ENCODE data around the gene SPSB4. TPM values are rescaled to one million over a fixed set of nuclear protein-coding genes. Genes with fewer than 3 reads are reported as not detected.
"Not testable (repeated sequence)": the region's sequence is repeated elsewhere in the genome, so short reads cannot be mapped to it uniquely, and the experiment has no call there.

The SPSB4 gene
- total and polyA plus RNA-seq, 5 donors from 2014 or later: not detected

GRCh38 chr3:141110322-141110721 lies 59.2 kb downstream of the SPSB4 start:
- no peak for DNase-seq
- H3K9me3 ChIP-seq (ENCODE audit: control insufficient read depth in 2 of 2, low read length in 2 of 2): peaks cover 0 to 2% of the 10 kb centered on the region in 2 experiments

GRCh38 chr3:141111364-141112155 lies 60.4 kb downstream of the SPSB4 start:
- no peak overlapping the region for H3K27ac Mint-ChIP-seq
- H3K4me1 ChIP-seq (ENCODE audit: control insufficient read depth, insufficient read depth, low read length, poor library complexity, severe bottlenecking): no peaks in the 10 kb centered on the region
- H3K9me3 Mint-ChIP-seq: peaks cover 0 to 4% (median 0%) of the 10 kb centered on the region in 7 donors
- H3K36me3 Mint-ChIP-seq: no peaks in the 10 kb centered on the region
- H3K4me3 ChIP-seq (ENCODE audit: low read depth, low read length): no peak overlapping the region
- peaks cover 0 to 2% of the 10 kb centered on the region in 2 experiments for H3K9me3 ChIP-seq (ENCODE audit: control insufficient read depth in 2 of 2, low read length in 2 of 2)
- H3K36me3 ChIP-seq (ENCODE audit: control insufficient read depth, insufficient read depth, low read length): no peaks in the 10 kb centered on the region
- no peaks in the 10 kb centered on the region for H3K27me3 Mint-ChIP-seq
- peaks cover 2% of the 10 kb centered on the region for H3K27me3 ChIP-seq (ENCODE audit: control insufficient read depth, insufficient read depth, low read length)
- no peaks in the 10 kb centered on the region for H3K4me1 Mint-ChIP-seq
- no peak for DNase-seq
- no peak overlapping the region for H3K27ac ChIP-seq (ENCODE audit: insufficient read depth, low read length, poor library complexity, severe bottlenecking)
- no peak overlapping the region for H3K4me3 Mint-ChIP-seq
- no peak for ATAC-seq (ENCODE audit: low read depth in 2 of 2)

More at GRCh38 chr3:141110322-141110721, 59.2 kb downstream of the SPSB4 start:
- no peak overlapping the region for H3K27ac ChIP-seq (ENCODE audit: insufficient read depth, low read length, poor library complexity, severe bottlenecking)
- no peak overlapping the region for H3K4me3 ChIP-seq (ENCODE audit: low read depth, low read length)
- no peaks in the 10 kb centered on the region for H3K36me3 ChIP-seq (ENCODE audit: control insufficient read depth, insufficient read depth, low read length)
- no peaks in the 10 kb centered on the region for H3K27me3 Mint-ChIP-seq
- H3K27ac Mint-ChIP-seq: no peak overlapping the region
- peaks cover 2% of the 10 kb centered on the region for H3K27me3 ChIP-seq (ENCODE audit: control insufficient read depth, insufficient read depth, low read length)
- peaks cover 0 to 4% (median 0%) of the 10 kb centered on the region in 7 donors for H3K9me3 Mint-ChIP-seq
- H3K4me3 Mint-ChIP-seq: no peak overlapping the region
- H3K36me3 Mint-ChIP-seq: no peaks in the 10 kb centered on the region
- no peaks in the 10 kb centered on the region for H3K4me1 Mint-ChIP-seq
- no peak for ATAC-seq (ENCODE audit: low read depth in 2 of 2)
- no peaks in the 10 kb centered on the region for H3K4me1 ChIP-seq (ENCODE audit: control insufficient read depth, insufficient read depth, low read length, poor library complexity, severe bottlenecking)

- Histone ChIP-seq H3K4me1 (ENCODE audit: control insufficient read depth, insufficient read depth, low read length, poor library complexity, severe bottlenecking) (no peaks in the 10 kb centered on the region), H3K9me3 (ENCODE audit: control insufficient read depth in 2 of 2, low read length in 2 of 2) (peaks cover 0 to 2% of the 10 kb centered on the region in 2 experiments), H3K27ac (ENCODE audit: insufficient read depth, low read length, poor library complexity, severe bottlenecking) (no peak overlapping the region), H3K4me3 (ENCODE audit: low read depth, low read length) (no peak overlapping the region), H3K36me3 (ENCODE audit: control insufficient read depth, insufficient read depth, low read length) (no peaks in the 10 kb centered on the region), H3K27me3 (ENCODE audit: control insufficient read depth, insufficient read depth, low read length) (peaks cover 2% of the 10 kb centered on the region)
- Mint-ChIP-seq H3K36me3 (no peaks in the 10 kb centered on the region), H3K4me1 (no peaks in the 10 kb centered on the region), H3K4me3 (no peak overlapping the region), H3K27me3 (peaks cover 4% of the 10 kb centered on the region), H3K9me3 (peaks cover 0 to 4% (median 0%) of the 10 kb centered on the region in 7 donors), H3K27ac (no peak overlapping the region)
- DNase-seq (no peak), ATAC-seq (ENCODE audit: low read depth in 2 of 2) (no peak)
Measured at GRCh38 chr3:141112686-141113297, 61.6 kb downstream of the SPSB4 start.

DNA sequence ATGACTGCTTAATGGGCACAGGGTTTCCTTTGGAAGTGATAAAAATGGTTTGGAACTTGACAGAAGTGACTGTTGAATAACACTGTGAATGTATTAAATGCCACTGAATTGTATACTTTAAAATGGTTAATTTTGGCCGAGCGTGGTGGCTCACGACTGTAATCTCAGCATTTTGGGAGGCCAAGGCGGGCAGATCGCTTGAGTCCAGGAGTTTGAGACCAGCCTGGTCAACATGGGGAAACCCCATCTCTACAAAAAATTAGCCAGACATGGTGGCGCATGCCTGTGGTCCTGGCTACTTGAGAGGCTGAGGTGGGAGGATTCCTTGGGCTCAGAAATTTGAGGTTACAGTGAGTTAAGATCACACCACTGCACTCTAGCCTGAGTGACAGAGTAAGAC lies 62.5 kb downstream of the SPSB4 start:
- not testable (repeated sequence) for H3K36me3 Mint-ChIP-seq

GRCh38 chr3:141114179-141114745 lies 63.1 kb downstream of the SPSB4 start:
- no peaks in the 10 kb centered on the region for H3K36me3 ChIP-seq (ENCODE audit: control insufficient read depth, insufficient read depth, low read length)
- Mint-ChIP-seq H3K4me1 (no peaks in the 10 kb centered on the region), H3K27ac (no peak overlapping the region), H3K4me3 (no peak overlapping the region), H3K36me3 (peaks cover 3% of the 10 kb centered on the region), H3K9me3 (peaks cover 0 to 6% (median 0%) of the 10 kb centered on the region in 7 donors), H3K27me3 (peaks cover 4% of the 10 kb centered on the region)
- H3K9me3 ChIP-seq (ENCODE audit: control insufficient read depth in 2 of 2, low read length in 2 of 2): peaks cover 0 to 2% of the 10 kb centered on the region in 2 experiments
- ATAC-seq (ENCODE audit: low read depth in 2 of 2) (no peak), DNase-seq (no peak)
- H3K27ac ChIP-seq (ENCODE audit: insufficient read depth, low read length, poor library complexity, severe bottlenecking): no peak overlapping the region
- H3K4me3 ChIP-seq (ENCODE audit: low read depth, low read length): no peak overlapping the region
- H3K4me1 ChIP-seq (ENCODE audit: control insufficient read depth, insufficient read depth, low read length, poor library complexity, severe bottlenecking): no peaks in the 10 kb centered on the region
- H3K27me3 ChIP-seq (ENCODE audit: control insufficient read depth, insufficient read depth, low read length): peaks cover 2% of the 10 kb centered on the region

More for the DNA sequence above, 62.5 kb downstream of the SPSB4 start:
- not testable (repeated sequence) for H3K4me3 ChIP-seq (ENCODE audit: low read depth, low read length); H3K27ac ChIP-seq (ENCODE audit: insufficient read depth, low read length, poor library complexity, severe bottlenecking); H3K4me1 Mint-ChIP-seq; H3K4me3 Mint-ChIP-seq; H3K27me3 ChIP-seq (ENCODE audit: control insufficient read depth, insufficient read depth, low read length); H3K27ac Mint-ChIP-seq; H3K36me3 ChIP-seq (ENCODE audit: control insufficient read depth, insufficient read depth, low read length); ATAC-seq (ENCODE audit: low read depth in 2 of 2); DNase-seq; H3K9me3 Mint-ChIP-seq; H3K9me3 ChIP-seq (ENCODE audit: control insufficient read depth in 2 of 2, low read length in 2 of 2); H3K4me1 ChIP-seq (ENCODE audit: control insufficient read depth, insufficient read depth, low read length, poor library complexity, severe bottlenecking); H3K27me3 Mint-ChIP-seq

GRCh38 chr3:141114816-141115460 lies 63.8 kb downstream of the SPSB4 start:
- Mint-ChIP-seq H3K4me1 (no peaks in the 10 kb centered on the region), H3K9me3 (peaks cover 0 to 6% (median 2%) of the 10 kb centered on the region in 7 donors), H3K4me3 (no peak overlapping the region), H3K27me3 (peaks cover 5% of the 10 kb centered on the region), H3K27ac (no peak overlapping the region), H3K36me3 (peaks cover 3% of the 10 kb centered on the region)
- peaks cover 0 to 2% of the 10 kb centered on the region in 2 experiments for H3K9me3 ChIP-seq (ENCODE audit: control insufficient read depth in 2 of 2, low read length in 2 of 2)
- no peaks in the 10 kb centered on the region for H3K4me1 ChIP-seq (ENCODE audit: control insufficient read depth, insufficient read depth, low read length, poor library complexity, severe bottlenecking)
- no peak overlapping the region for H3K4me3 ChIP-seq (ENCODE audit: low read depth, low read length)
- peaks cover 2% of the 10 kb centered on the region for H3K27me3 ChIP-seq (ENCODE audit: control insufficient read depth, insufficient read depth, low read length)
- DNase-seq: no peak
- no peaks in the 10 kb centered on the region for H3K36me3 ChIP-seq (ENCODE audit: control insufficient read depth, insufficient read depth, low read length)
- ATAC-seq (ENCODE audit: low read depth in 2 of 2): no peak
- no peak overlapping the region for H3K27ac ChIP-seq (ENCODE audit: insufficient read depth, low read length, poor library complexity, severe bottlenecking)

- DNase-seq (no peak), ATAC-seq (ENCODE audit: low read depth in 2 of 2) (no peak)
- no peaks in the 10 kb centered on the region for H3K4me1 ChIP-seq (ENCODE audit: control insufficient read depth, insufficient read depth, low read length, poor library complexity, severe bottlenecking)
- no peaks in the 10 kb centered on the region for H3K4me1 Mint-ChIP-seq
- H3K27ac ChIP-seq (ENCODE audit: insufficient read depth, low read length, poor library complexity, severe bottlenecking): no peak overlapping the region
- no peak overlapping the region for H3K4me3 Mint-ChIP-seq
- no peak overlapping the region for H3K27ac Mint-ChIP-seq
- H3K36me3 ChIP-seq (ENCODE audit: control insufficient read depth, insufficient read depth, low read length): no peaks in the 10 kb centered on the region
- H3K4me3 ChIP-seq (ENCODE audit: low read depth, low read length): no peak overlapping the region
- H3K9me3 ChIP-seq (ENCODE audit: control insufficient read depth in 2 of 2, low read length in 2 of 2): no peaks in the 10 kb centered on the region
- H3K36me3 Mint-ChIP-seq: peaks cover 3% of the 10 kb centered on the region
- peaks cover 8% of the 10 kb centered on the region for H3K27me3 Mint-ChIP-seq
- H3K9me3 Mint-ChIP-seq: peaks cover 0 to 6% (median 2%) of the 10 kb centered on the region in 7 donors
- H3K27me3 ChIP-seq (ENCODE audit: control insufficient read depth, insufficient read depth, low read length): no peaks in the 10 kb centered on the region
Measured at GRCh38 chr3:141115789-141116541, 64.8 kb downstream of the SPSB4 start.
